NB4 (cell line): ENCODE measurements around the gene KMT2C.

Source experiments
- MYC ChIP-seq: IDR thresholded peaks from 2 replicates; pipeline ENCODE4 v1.6.1; 2011; ENCODE audit warnings: low read depth, low read length
- TF ChIP-seq, protein P1 (sequence below): IDR thresholded peaks from one replicate; pipeline ENCODE4 v1.5.1; 2012; ENCODE audit warnings: low read depth, low read length

DNA sequence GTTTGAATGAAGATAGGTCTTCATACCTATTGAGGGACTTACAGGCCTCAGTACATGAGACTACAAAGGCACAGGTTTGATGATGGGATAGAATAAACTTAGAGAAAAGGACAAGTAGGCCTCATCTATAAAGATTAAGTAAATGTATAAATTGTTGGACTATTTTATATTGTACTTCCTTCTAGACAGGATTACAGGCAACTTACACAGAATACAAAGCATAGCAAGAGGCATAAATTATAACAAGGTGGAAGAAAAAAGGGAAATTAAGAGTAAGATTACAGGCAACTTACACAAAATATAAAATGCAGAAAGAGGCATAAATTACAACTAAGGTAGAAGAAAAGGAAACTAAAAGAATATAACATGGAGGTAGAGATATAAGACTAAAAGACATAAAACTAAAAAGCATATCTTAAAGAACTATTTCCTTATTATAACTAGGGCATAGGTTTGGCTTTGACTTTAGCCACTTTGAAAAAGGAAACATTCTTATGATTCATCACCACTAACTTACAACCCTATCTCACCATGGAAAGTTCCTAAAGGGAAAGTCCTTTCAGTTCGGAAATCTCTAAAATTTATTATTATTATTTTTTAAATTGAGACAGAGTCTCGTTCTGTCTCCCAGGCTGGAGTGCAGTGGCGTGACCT lies 257.3 kb downstream of the KMT2C start:
- TF ChIP-seq, protein P1, sequence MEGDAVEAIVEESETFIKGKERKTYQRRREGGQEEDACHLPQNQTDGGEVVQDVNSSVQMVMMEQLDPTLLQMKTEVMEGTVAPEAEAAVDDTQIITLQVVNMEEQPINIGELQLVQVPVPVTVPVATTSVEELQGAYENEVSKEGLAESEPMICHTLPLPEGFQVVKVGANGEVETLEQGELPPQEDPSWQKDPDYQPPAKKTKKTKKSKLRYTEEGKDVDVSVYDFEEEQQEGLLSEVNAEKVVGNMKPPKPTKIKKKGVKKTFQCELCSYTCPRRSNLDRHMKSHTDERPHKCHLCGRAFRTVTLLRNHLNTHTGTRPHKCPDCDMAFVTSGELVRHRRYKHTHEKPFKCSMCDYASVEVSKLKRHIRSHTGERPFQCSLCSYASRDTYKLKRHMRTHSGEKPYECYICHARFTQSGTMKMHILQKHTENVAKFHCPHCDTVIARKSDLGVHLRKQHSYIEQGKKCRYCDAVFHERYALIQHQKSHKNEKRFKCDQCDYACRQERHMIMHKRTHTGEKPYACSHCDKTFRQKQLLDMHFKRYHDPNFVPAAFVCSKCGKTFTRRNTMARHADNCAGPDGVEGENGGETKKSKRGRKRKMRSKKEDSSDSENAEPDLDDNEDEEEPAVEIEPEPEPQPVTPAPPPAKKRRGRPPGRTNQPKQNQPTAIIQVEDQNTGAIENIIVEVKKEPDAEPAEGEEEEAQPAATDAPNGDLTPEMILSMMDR, result no peak
- TF ChIP-seq MYC, result no peak
